ENCODE measurements around the gene HRH2.

HRH2 gene

GRCh38 chr5:175670372-175670771, 12.5 kb downstream of the HRH2 start:
- H3K9me3 Mint-ChIP-seq = no peaks in the 10 kb centered on the region
- H3K4me3 Mint-ChIP-seq = no peak overlapping the region
- H3K27me3 Mint-ChIP-seq = peaks cover 22 to 32% of the 10 kb centered on the region in 2 donors
- no peak for DNase-seq
- H3K36me3 Mint-ChIP-seq (ENCODE audit: insufficient read depth) = no peaks in the 10 kb centered on the region
- no peaks in the 10 kb centered on the region for H3K4me1 Mint-ChIP-seq (ENCODE audit: low read depth in 2 of 2)
- no peak for ATAC-seq (replicated peaks)
- no peak overlapping the region for H3K27ac Mint-ChIP-seq

DNA sequence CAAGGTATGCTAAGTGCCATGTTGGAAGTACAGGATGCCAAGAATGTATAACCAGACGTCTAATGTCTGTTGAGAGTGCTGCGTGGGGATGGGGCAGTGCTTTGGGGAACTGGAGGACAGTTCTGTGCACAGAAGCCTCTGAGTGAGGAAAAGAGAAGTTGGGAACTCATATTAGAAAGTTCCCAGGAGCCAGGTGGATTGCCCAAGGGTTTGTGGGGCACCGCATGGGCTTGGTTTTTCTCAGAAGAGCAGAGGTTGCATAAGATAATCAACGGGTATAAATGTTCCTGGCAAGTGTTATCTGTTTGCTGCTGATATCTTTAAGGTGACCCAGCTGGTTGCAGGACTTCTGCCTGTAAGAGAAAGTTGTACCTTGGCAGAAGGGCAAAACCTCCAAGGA, 13.1 kb downstream of the HRH2 start:
- DNase-seq (no peak), ATAC-seq (replicated peaks) (no peak)
- Mint-ChIP-seq H3K4me3 (no peak overlapping the region), H3K9me3 (no peaks in the 10 kb centered on the region), H3K36me3 (ENCODE audit: insufficient read depth) (no peaks in the 10 kb centered on the region), H3K27ac (no peak overlapping the region), H3K27me3 (peaks cover 22 to 36% of the 10 kb centered on the region in 2 donors), H3K4me1 (ENCODE audit: low read depth in 2 of 2) (no peaks in the 10 kb centered on the region)

GRCh38 chr5:175672976-175673648, 15.2 kb downstream of the HRH2 start:
- DNase-seq (no peak), ATAC-seq (replicated peaks) (no peak)
- no peak overlapping the region for H3K27ac Mint-ChIP-seq
- H3K36me3 Mint-ChIP-seq (ENCODE audit: insufficient read depth) = no peaks in the 10 kb centered on the region
- peaks cover 15 to 42% of the 10 kb centered on the region in 2 donors for H3K27me3 Mint-ChIP-seq
- peaks cover 0 to 3% of the 10 kb centered on the region in 2 donors for H3K4me1 Mint-ChIP-seq (ENCODE audit: low read depth in 2 of 2)
- H3K4me3 Mint-ChIP-seq = no peak overlapping the region
- H3K9me3 Mint-ChIP-seq = no peaks in the 10 kb centered on the region

- no peak for DNase-seq
- no peak for ATAC-seq (replicated peaks)
- peaks cover 0 to 3% of the 10 kb centered on the region in 2 donors for H3K4me1 Mint-ChIP-seq (ENCODE audit: low read depth in 2 of 2)
- no peaks in the 10 kb centered on the region for H3K9me3 Mint-ChIP-seq
- no peak overlapping the region for H3K27ac Mint-ChIP-seq
- H3K36me3 Mint-ChIP-seq (ENCODE audit: insufficient read depth) = no peaks in the 10 kb centered on the region
- no peak overlapping the region for H3K4me3 Mint-ChIP-seq
- H3K27me3 Mint-ChIP-seq = peaks cover 15 to 54% of the 10 kb centered on the region in 2 donors
Measured at GRCh38 chr5:175674731-175675346, 17.0 kb downstream of the HRH2 start.

DNA sequence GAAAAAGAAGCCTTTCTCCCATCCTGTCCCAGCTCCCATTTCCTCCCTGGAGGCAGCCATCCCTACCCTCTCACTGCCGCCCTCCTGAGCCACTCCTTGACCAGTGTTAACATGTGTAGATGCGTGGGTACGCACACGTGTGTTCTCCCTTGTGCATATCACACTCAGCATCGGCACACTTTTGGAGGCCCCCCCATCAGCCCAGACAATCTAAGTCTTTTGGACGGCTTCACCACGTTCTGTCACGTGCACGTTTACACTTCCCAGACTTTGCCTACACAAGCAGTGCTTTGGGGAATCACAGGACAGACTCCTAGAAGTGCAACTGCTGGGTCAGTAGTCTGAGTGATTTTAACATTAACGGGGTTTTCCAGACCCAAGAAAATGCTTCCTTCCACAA, 18.0 kb downstream of the HRH2 start:
- DNase-seq (no peak), ATAC-seq (replicated peaks) (no peak)
- Mint-ChIP-seq H3K27ac (peak overlapping the region in 1 of 2 donors; percentile 54), H3K9me3 (no peaks in the 10 kb centered on the region), H3K27me3 (peaks cover 10 to 58% of the 10 kb centered on the region in 2 donors), H3K36me3 (ENCODE audit: insufficient read depth) (no peaks in the 10 kb centered on the region), H3K4me3 (no peak overlapping the region), H3K4me1 (ENCODE audit: low read depth in 2 of 2) (peaks cover 0 to 3% of the 10 kb centered on the region in 2 donors)

- H3K27me3 Mint-ChIP-seq = peaks cover 3 to 58% of the 10 kb centered on the region in 2 donors
- H3K4me1 Mint-ChIP-seq (ENCODE audit: low read depth in 2 of 2) = peaks cover 0 to 3% of the 10 kb centered on the region in 2 donors
- H3K27ac Mint-ChIP-seq = no peak overlapping the region
- ATAC-seq (replicated peaks) (no peak), DNase-seq (no peak)
- H3K4me3 Mint-ChIP-seq = no peak overlapping the region
- no peaks in the 10 kb centered on the region for H3K36me3 Mint-ChIP-seq (ENCODE audit: insufficient read depth)
- no peaks in the 10 kb centered on the region for H3K9me3 Mint-ChIP-seq
Measured at GRCh38 chr5:175677571-175677970, 19.7 kb downstream of the HRH2 start.

- Mint-ChIP-seq H3K4me1 (ENCODE audit: low read depth in 2 of 2) (peaks cover 0 to 3% of the 10 kb centered on the region in 2 donors), H3K9me3 (no peaks in the 10 kb centered on the region), H3K27ac (no peak overlapping the region), H3K36me3 (ENCODE audit: insufficient read depth) (no peaks in the 10 kb centered on the region), H3K4me3 (no peak overlapping the region), H3K27me3 (peaks cover 0 to 60% of the 10 kb centered on the region in 2 donors)
- ATAC-seq (replicated peaks) (no peak), DNase-seq (no peak)
Measured at GRCh38 chr5:175678074-175678473, 20.2 kb downstream of the HRH2 start.

DNA sequence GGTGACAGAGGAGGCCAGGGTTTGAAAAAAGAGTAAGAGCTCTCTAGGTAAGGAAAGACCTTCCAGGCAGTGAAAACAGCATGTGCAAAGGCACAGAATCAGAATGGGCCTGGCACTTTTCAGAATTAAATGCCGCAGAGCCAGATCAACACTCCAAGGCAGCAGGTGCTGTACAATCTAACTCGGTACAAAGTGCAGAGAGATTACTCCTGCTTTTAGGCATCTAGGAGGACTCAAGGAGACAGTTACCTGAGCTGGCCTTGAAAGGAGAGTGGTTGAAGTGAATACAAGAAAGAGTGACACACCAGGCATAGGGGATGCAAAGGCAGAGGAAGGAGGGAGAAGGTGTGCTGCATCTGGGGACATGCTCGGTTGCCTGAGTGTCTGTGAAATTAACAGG, 21.5 kb downstream of the HRH2 start:
- Mint-ChIP-seq H3K27ac (no peak overlapping the region), H3K4me3 (no peak overlapping the region), H3K36me3 (ENCODE audit: insufficient read depth) (peaks cover 3% of the 10 kb centered on the region), H3K9me3 (no peaks in the 10 kb centered on the region), H3K27me3 (peaks cover 0 to 67% of the 10 kb centered on the region in 2 donors), H3K4me1 (ENCODE audit: low read depth in 2 of 2) (peaks cover 0 to 3% of the 10 kb centered on the region in 2 donors)
- DNase-seq (no peak), ATAC-seq (replicated peaks) (no peak)

GRCh38 chr5:175680020-175680419, 22.1 kb downstream of the HRH2 start:
- H3K4me1 Mint-ChIP-seq (ENCODE audit: low read depth in 2 of 2) = peaks cover 0 to 3% of the 10 kb centered on the region in 2 donors
- H3K36me3 Mint-ChIP-seq (ENCODE audit: insufficient read depth) = peaks cover 3% of the 10 kb centered on the region

GRCh38 chr5:175680463-175680862, 22.6 kb downstream of the HRH2 start:
- H3K4me3 Mint-ChIP-seq = no peak overlapping the region
- no peak for DNase-seq
- no peak for ATAC-seq (replicated peaks)
- H3K36me3 Mint-ChIP-seq (ENCODE audit: insufficient read depth) = peaks cover 3% of the 10 kb centered on the region
- H3K4me1 Mint-ChIP-seq (ENCODE audit: low read depth in 2 of 2) = peaks cover 0 to 3% of the 10 kb centered on the region in 2 donors
- no peaks in the 10 kb centered on the region for H3K9me3 Mint-ChIP-seq
- no peak overlapping the region for H3K27ac Mint-ChIP-seq
- peaks cover 0 to 67% of the 10 kb centered on the region in 2 donors for H3K27me3 Mint-ChIP-seq

More at GRCh38 chr5:175680020-175680419, 22.1 kb downstream of the HRH2 start:
- Mint-ChIP-seq H3K4me3 (no peak overlapping the region), H3K27ac (no peak overlapping the region), H3K9me3 (no peaks in the 10 kb centered on the region), H3K27me3 (peaks cover 0 to 67% of the 10 kb centered on the region in 2 donors)
- ATAC-seq (replicated peaks) (no peak), DNase-seq (no peak)

DNA sequence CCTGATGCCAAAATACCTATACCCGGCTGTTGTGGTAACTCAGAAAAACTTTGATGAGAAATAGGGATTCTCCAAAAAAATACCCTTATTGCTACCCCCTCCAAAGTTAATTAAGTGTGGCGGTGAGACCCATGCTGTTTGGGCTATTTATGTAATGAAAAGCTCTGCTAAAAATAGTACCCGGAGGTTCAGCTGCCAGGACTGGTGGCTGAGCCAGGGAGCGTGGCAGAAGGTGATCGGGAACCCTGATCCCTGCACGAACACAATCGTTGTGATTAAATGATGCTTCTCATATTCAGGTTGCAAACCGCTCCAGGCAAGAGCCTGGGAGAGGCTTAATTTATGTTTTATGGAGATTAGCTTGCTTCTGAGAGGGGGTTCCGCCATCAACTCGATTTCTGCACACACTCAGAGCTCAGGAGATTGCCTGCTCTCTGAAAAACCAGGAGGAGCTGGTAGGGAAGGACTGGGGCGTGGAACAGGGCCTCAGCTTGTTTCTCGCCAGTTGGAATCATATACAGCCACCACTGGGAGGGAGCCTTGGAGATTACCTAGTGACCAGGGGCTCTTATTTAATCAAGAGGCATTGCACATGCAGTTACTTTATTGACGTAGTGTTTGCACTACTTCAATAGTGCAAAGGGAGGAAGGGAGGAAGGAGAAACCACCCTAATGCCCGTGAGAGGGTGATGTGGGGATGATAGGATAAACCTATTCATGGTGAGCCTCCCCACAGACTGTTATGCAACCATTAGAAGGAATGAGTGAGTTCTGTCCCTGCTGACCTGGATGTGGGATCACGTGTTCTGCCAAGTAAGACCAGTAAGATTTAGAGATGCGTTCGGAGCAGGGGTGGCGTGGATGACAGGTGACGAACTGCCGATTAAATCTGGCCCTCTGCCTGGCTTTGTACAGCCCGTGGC, 23.4 kb downstream of the HRH2 start:
- H3K27ac Mint-ChIP-seq = no peak overlapping the region
- ATAC-seq (replicated peaks) (no peak), DNase-seq (no peak)
- H3K4me3 Mint-ChIP-seq = no peak overlapping the region
- H3K27me3 Mint-ChIP-seq = peaks cover 0 to 58% of the 10 kb centered on the region in 2 donors
- H3K9me3 Mint-ChIP-seq = no peaks in the 10 kb centered on the region
- peaks cover 3% of the 10 kb centered on the region for H3K36me3 Mint-ChIP-seq (ENCODE audit: insufficient read depth)
- H3K4me1 Mint-ChIP-seq (ENCODE audit: low read depth in 2 of 2) = peaks cover 0 to 3% of the 10 kb centered on the region in 2 donors

DNA sequence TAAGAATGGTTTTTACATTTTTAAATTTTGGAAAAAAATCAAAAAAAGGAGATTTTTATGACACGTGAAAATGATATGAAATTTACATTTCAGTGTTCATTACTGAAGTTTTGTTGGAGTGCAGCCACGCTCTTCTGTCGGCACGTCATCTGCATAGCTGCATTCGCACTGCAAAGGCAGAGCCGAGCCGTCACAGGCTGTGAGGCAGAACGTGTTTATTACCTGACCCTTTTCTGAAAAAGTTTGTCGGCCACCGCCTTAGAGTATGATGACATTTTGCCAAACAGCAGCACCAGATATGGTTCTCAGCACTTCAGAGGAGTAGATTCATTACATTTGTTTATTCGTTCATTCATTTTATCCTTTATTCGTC, 24.1 kb downstream of the HRH2 start:
- no peak overlapping the region for H3K27ac Mint-ChIP-seq
- ATAC-seq (replicated peaks) (no peak), DNase-seq (no peak)
- H3K27me3 Mint-ChIP-seq = peaks cover 0 to 57% of the 10 kb centered on the region in 2 donors
- no peaks in the 10 kb centered on the region for H3K9me3 Mint-ChIP-seq
- no peak overlapping the region for H3K4me3 Mint-ChIP-seq
- peaks cover 0 to 3% of the 10 kb centered on the region in 2 donors for H3K4me1 Mint-ChIP-seq (ENCODE audit: low read depth in 2 of 2)
- peaks cover 3% of the 10 kb centered on the region for H3K36me3 Mint-ChIP-seq (ENCODE audit: insufficient read depth)

DNA sequence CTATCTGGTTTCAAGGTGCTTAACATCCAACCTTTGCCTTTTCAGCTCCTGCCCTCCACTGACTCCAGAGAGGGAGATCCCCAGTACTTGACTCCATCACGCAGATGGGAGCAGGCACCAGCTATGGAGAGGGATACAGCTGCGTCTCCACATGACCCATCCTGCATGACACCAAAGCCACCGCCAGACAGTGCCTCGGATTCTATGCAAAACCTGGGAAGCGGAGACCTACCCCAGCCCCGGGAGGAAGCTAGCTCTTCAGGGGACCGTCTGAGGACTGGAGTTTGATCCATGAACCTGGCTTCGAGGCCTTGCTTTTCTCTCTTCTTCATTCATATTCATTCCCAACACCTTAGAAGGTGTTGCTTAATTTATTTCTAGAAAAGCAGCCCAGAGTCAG, 24.8 kb downstream of the HRH2 start:
- DNase-seq = no peak
- Mint-ChIP-seq H3K4me1 (ENCODE audit: low read depth in 2 of 2) (peaks cover 0 to 3% of the 10 kb centered on the region in 2 donors), H3K4me3 (no peak overlapping the region), H3K36me3 (ENCODE audit: insufficient read depth) (peaks cover 3% of the 10 kb centered on the region), H3K27me3 (peaks cover under 1 to 57% of the 10 kb centered on the region in 2 donors), H3K9me3 (no peaks in the 10 kb centered on the region), H3K27ac (no peak overlapping the region)
- no peak for ATAC-seq (replicated peaks)

Data from effector memory CD8-positive, alpha-beta T cell (primary cell).